Stimulated activated memory B cell treated with anti-CD40 and anti-IgM and Interleukin-4, amounts not matched to agents 10 μg/mL and 1 μg/mL and 100 μg/mL, for 72 hours (primary cell): Measurements from ENCODE around the gene RABGAP1.

ENCODE experiments used
- ATAC-seq: fragments of 150-1000 bp; cut with Tn5 transposase; 2 replicates; pipeline ENCODE4 v1.10.0; 2021
- H3K27ac Mint-ChIP-seq: one replicate; pipeline ENCODE4 v1.8.0; 2022; ENCODE audit warnings: mild to moderate bottlenecking, mixed read lengths
- H3K27me3 Mint-ChIP-seq: one replicate; pipeline ENCODE4 v1.8.0; 2022; ENCODE audit warnings: mixed read lengths
- H3K36me3 Mint-ChIP-seq: one replicate; pipeline ENCODE4 v1.8.0; 2022; ENCODE audit warnings: mixed read lengths
- H3K4me1 Mint-ChIP-seq: one replicate; pipeline ENCODE4 v1.8.0; 2022; ENCODE audit warnings: mixed read lengths
- H3K4me3 Mint-ChIP-seq: one replicate; pipeline ENCODE4 v1.8.0; 2022; ENCODE audit warnings: mild to moderate bottlenecking, moderate library complexity, mixed read lengths
- H3K9me3 Mint-ChIP-seq: one replicate; pipeline ENCODE4 v1.8.0; 2022; ENCODE audit warnings: mixed read lengths

The RABGAP1 gene

DNA sequence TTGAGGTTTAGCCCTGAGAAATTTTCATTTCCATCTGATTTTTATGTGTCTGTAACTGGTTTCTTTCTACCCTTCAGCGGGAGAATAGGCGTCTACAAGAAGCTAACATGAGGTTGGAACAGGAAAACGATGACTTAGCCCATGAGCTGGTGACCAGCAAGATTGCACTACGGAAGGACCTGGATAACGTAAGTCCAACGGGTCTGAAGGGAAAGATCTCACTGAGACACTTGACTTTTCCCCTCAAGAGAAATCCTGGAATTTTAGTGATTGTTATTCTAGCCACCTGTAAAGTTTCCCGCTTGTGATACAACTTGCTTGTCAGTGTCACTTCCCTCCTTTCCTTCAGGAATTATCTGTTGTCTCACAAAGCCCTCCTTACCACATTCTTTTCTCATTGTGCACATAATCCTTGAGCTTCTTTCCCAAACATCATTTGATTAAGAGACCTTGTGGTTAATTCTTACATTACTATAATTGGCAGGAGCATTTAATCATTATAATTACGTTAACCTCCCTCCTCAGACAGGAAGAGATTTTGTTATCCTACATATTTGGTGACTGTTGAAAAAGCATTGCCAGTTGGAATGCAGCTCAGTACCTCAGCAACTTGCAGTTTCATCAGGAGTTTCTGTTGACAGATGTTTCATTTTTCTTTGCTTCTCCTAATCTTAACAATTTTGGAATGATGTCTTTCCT is 149.5 kb downstream of the RABGAP1 start:
- Mint-ChIP-seq H3K27me3 (no peaks in the 10 kb centered on the region), H3K4me3 (peak overlapping the region; percentile 5), H3K4me1 (peaks cover 77% of the 10 kb centered on the region), H3K9me3 (no peaks in the 10 kb centered on the region), H3K36me3 (peaks cover 64% of the 10 kb centered on the region), H3K27ac (peak overlapping the region; percentile 53)
- ATAC-seq = no peak

DNA sequence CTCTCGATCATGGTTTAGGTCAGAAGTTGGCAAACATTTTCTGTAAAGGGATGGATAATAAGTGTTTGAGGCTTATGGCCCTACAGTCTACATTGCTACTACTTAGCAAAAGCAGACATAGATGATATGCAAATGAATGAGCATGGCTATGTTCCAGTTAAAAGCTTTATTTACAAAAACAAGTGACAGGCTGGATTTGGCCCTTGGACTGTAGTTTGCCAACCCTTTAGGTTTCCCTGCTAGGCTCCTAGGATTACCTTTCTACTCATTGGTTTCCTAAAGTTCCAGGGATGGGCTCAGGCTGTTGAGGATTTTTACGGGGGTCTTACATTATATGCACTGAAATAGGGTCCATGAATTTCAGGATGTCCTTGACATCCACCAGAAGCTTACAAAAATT is 150.1 kb downstream of the RABGAP1 start:
- Mint-ChIP-seq H3K36me3 (peaks cover 63% of the 10 kb centered on the region), H3K27me3 (no peaks in the 10 kb centered on the region), H3K9me3 (no peaks in the 10 kb centered on the region), H3K4me3 (peak overlapping the region; percentile 5), H3K27ac (peak overlapping the region; percentile 53), H3K4me1 (peaks cover 80% of the 10 kb centered on the region)
- no peak for ATAC-seq

DNA sequence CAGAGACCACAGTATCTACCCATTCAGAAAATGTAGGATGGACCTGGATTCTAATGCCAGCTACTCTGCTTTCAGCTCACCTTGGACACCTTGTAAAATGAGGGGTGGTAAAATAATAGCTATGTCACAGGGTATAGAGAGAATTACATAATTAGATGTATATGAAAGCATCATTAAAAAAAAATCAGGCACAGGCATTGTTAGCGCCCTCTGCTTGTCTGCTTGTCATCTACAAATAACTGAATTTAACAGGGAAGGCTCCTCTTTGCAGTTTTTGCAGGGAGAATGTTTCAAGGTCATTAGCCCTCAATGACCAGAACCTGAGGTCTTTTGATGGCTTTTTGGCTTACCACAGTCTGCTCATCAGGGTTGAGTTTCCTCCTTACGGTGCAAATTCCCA is 150.6 kb downstream of the RABGAP1 start:
- Mint-ChIP-seq H3K4me1 (peaks cover 81% of the 10 kb centered on the region), H3K9me3 (no peaks in the 10 kb centered on the region), H3K4me3 (no peak overlapping the region), H3K27me3 (no peaks in the 10 kb centered on the region), H3K36me3 (peaks cover 61% of the 10 kb centered on the region), H3K27ac (peak overlapping the region; percentile 53)
- no peak for ATAC-seq

DNA sequence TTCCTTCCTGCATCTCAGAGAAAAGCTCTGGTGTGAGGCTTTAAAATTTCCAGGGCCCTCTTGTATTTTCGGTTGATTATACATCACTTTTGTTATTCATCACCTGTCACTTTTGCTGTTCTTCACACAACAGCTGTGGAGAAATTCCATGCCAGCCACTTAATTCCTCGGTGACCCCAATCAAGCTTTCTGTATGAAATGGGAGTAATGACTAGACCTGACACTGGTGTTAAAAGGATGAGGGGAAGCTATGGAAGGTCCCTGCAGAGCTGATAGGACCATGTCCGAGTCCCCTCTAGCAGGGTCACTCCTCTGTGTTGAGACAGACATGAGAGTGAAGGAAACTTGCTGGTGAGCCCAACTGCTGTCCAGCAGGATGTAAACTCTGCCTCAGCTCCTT is 152.3 kb downstream of the RABGAP1 start:
- peak overlapping the region; percentile 53 for H3K27ac Mint-ChIP-seq
- no peaks in the 10 kb centered on the region for H3K9me3 Mint-ChIP-seq
- ATAC-seq = no peak
- peaks cover 62% of the 10 kb centered on the region for H3K36me3 Mint-ChIP-seq
- H3K27me3 Mint-ChIP-seq = no peaks in the 10 kb centered on the region
- H3K4me1 Mint-ChIP-seq = peaks cover 88% of the 10 kb centered on the region
- no peak overlapping the region for H3K4me3 Mint-ChIP-seq

DNA sequence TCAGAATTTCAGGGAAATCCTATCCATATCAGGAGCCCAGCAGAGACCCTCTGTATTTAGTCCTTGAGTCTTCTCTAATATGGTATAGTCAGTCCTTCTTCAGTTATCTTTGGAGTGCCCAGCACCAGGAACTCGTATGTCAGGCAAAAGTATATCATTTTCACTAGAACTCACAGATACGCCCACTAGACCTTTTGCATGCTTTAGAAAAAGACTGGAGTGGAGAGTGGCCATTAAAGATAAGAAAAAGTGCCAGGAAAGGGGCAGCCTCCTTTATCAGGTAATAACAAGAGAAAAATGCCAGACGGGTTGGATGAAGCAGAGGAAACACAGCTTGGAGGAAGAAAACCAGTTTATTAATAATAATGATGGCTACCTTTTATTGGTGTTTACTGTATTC is 156.2 kb downstream of the RABGAP1 start:
- Mint-ChIP-seq H3K36me3 (peaks cover 46% of the 10 kb centered on the region), H3K27ac (peak overlapping the region; percentile 53), H3K9me3 (no peaks in the 10 kb centered on the region), H3K27me3 (no peaks in the 10 kb centered on the region), H3K4me3 (no peak overlapping the region), H3K4me1 (peaks cover 49% of the 10 kb centered on the region)
- ATAC-seq = no peak

DNA sequence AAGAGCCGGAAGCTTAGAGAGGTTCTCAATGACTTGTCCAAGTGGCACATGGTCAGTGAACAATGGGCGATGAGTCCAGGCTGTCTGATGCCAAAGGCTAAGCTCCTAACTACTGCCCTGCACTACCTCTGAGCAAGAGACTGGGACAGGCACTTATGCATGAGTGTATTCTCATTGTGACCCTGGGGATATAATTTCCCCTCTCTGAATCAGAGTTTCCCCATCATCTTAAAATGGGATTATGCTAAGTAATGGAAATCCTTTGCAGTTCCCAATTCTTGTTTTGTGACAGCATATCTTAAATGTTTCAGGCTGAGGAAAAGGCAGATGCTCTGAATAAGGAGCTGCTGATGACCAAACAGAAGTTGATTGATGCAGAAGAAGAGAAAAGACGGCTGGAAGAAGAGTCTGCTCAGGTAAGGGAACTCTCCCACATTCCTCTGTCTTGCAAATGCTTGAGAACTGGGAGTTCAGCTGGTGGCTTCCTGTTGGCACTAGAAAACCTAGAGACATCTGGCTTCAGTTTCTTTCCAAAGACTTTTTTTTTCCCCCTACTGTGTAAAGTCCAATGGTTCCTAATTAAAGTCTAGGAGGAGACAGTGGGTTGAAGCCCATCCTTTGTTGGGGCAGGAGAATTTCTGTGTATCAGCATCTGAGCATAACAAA is 156.7 kb downstream of the RABGAP1 start:
- Mint-ChIP-seq H3K27ac (peak overlapping the region; percentile 53), H3K4me3 (no peak overlapping the region), H3K9me3 (no peaks in the 10 kb centered on the region), H3K4me1 (peaks cover 49% of the 10 kb centered on the region), H3K36me3 (peaks cover 46% of the 10 kb centered on the region), H3K27me3 (no peaks in the 10 kb centered on the region)
- ATAC-seq = no peak

DNA sequence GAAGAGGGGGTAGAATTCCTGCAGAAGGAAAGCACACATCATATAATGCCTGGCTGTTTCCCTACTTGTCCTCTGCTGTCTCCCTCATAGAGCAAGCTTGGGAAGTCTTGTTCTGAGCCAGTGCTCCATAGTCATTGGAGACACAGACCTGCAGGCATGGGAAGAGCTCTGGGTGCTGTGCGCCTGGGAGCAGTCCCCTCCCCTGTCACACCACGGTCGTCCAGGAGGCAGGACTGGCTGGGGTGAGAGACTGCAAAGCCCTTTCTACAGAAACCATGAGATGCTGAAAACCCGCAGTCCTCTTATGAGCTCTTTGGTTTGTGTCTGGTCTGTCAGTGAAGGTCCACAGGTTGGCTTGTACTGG is 157.3 kb downstream of the RABGAP1 start:
- no peaks in the 10 kb centered on the region for H3K9me3 Mint-ChIP-seq
- peak overlapping the region; percentile 53 for H3K27ac Mint-ChIP-seq
- H3K27me3 Mint-ChIP-seq = no peaks in the 10 kb centered on the region
- H3K4me1 Mint-ChIP-seq = peaks cover 47% of the 10 kb centered on the region
- H3K36me3 Mint-ChIP-seq = peaks cover 43% of the 10 kb centered on the region
- H3K4me3 Mint-ChIP-seq = peak overlapping the region; percentile 29
- ATAC-seq = no peak

DNA sequence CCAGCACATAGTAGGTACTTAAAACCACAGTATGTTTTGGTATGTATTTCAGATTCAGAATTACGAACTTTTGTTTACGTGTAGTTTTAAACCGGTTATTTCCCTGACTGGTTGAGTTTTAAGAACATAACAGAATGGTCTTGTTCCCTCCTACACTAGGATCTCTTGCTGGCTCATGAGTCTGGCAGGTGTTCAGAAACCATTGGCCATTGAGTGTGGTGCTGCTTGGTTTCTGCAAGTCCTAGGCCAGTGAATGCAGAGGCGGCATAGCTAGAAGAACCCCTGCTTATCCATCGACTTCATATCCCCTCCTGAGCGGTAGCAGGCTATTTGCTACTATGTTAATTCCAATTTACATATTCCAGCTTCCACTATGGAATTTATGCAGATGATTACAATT is 158.2 kb downstream of the RABGAP1 start:
- H3K4me3 Mint-ChIP-seq = no peak overlapping the region
- H3K4me1 Mint-ChIP-seq = peaks cover 37% of the 10 kb centered on the region
- peaks cover 33% of the 10 kb centered on the region for H3K36me3 Mint-ChIP-seq
- peak overlapping the region; percentile 53 for H3K27ac Mint-ChIP-seq
- H3K9me3 Mint-ChIP-seq = no peaks in the 10 kb centered on the region
- H3K27me3 Mint-ChIP-seq = no peaks in the 10 kb centered on the region
- no peak for ATAC-seq

DNA sequence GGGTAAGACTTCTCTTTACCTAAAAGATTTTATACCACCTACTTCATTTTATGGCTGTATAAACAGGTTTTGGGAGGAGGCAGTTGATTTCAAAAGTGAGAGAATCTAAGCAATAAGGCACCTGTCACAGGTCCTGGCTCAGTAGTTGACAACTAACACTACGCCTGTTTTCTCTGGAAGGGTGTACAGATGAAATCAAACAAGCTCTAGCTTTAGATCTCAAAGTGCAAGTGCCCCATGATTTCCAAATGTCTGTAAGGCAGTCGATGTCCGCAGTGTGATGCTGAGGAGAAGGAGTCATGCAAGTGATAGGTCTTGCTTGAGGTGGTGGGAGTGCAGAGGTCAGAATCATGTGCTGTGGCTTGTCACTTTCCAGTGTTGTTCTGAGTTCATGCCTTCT is 158.7 kb downstream of the RABGAP1 start:
- no peak overlapping the region for H3K27ac Mint-ChIP-seq
- H3K36me3 Mint-ChIP-seq = peaks cover 30% of the 10 kb centered on the region
- peaks cover 33% of the 10 kb centered on the region for H3K4me1 Mint-ChIP-seq
- no peaks in the 10 kb centered on the region for H3K9me3 Mint-ChIP-seq
- ATAC-seq = no peak
- no peak overlapping the region for H3K4me3 Mint-ChIP-seq
- no peaks in the 10 kb centered on the region for H3K27me3 Mint-ChIP-seq

DNA sequence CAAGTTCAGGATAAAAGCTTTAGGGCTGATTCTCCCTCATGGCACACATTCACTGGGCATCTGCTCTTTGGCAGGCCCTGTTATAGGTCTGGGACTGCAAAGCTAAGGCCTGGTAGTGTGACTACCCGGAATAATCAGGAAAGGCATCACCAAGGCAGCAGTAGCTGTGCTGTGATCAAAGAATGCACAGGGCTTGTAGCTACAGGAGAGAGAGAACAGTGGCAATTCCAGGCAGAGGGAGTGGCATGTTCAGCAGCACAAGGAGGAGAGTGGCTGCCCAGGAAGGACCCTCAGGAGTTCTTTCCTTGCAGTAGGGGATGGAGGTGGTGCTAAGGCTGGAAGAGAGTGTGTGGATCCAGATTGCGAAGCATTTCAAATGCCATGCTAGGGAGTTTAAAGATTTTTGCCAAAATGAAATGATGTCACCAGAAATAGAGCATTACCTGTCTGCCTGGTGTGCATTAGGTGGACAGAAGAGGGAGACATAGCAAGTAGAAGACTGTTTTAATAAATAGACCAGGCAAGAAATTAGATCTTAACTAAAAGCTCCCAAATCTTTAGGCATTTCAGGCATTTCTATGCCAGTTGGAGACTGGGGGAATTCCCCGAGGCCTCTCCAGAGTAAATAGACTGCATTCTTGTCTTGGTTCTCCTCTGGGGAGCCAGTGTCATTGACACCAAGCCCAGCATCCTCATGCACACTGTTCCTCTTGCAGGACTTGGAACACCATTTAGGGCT is 161.7 kb downstream of the RABGAP1 start:
- Mint-ChIP-seq H3K27ac (peak overlapping the region; percentile 75), H3K4me3 (no peak overlapping the region), H3K27me3 (no peaks in the 10 kb centered on the region), H3K4me1 (peaks cover 8% of the 10 kb centered on the region), H3K36me3 (peaks cover 39% of the 10 kb centered on the region), H3K9me3 (no peaks in the 10 kb centered on the region)
- no peak for ATAC-seq

DNA sequence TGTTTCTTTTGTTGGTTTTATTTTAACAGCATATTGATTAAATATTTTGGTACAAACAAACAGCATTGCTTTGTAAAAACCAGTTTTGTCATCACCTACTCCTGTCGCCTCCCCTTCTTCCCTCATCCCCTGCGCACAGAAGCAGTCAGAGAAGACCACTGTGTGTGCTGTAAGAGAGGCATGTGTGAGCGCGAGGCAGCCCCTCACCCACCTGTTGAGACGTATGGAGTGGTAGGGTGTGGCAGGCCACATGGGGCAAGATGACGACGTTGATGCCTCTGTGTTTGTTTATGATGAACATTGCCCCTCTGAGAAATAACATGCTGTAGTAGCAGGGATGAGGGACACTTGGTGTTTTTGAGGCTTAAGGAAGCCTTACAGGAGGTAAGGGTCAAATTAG is 164.0 kb downstream of the RABGAP1 start:
- H3K27ac Mint-ChIP-seq = peak overlapping the region; percentile 8
- H3K4me1 Mint-ChIP-seq = peaks cover 8% of the 10 kb centered on the region
- no peaks in the 10 kb centered on the region for H3K27me3 Mint-ChIP-seq
- ATAC-seq = no peak
- no peak overlapping the region for H3K4me3 Mint-ChIP-seq
- no peaks in the 10 kb centered on the region for H3K9me3 Mint-ChIP-seq
- peaks cover 39% of the 10 kb centered on the region for H3K36me3 Mint-ChIP-seq

DNA sequence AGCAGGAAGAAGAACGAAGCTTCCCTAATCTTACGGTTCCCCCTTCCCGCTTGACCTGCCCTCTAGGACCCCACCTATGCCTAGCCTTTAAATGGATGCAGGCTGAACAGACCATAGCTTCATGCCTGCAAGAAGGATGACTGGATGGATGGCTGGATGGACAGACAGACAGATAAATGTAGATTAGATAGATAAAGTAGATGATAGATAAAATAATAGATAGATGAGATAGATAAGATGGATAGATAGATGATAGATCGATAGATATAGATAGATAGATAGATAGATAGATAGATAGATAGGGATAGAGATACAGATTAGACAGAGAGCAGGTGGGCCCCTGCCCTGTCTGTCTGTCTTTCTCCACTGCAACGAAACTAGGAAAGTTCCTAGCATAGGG is 164.7 kb downstream of the RABGAP1 start:
- Mint-ChIP-seq H3K27ac (peak overlapping the region; percentile 8), H3K36me3 (peaks cover 39% of the 10 kb centered on the region), H3K4me3 (no peak overlapping the region), H3K9me3 (no peaks in the 10 kb centered on the region), H3K27me3 (no peaks in the 10 kb centered on the region), H3K4me1 (peaks cover 8% of the 10 kb centered on the region)
- ATAC-seq = no peak

DNA sequence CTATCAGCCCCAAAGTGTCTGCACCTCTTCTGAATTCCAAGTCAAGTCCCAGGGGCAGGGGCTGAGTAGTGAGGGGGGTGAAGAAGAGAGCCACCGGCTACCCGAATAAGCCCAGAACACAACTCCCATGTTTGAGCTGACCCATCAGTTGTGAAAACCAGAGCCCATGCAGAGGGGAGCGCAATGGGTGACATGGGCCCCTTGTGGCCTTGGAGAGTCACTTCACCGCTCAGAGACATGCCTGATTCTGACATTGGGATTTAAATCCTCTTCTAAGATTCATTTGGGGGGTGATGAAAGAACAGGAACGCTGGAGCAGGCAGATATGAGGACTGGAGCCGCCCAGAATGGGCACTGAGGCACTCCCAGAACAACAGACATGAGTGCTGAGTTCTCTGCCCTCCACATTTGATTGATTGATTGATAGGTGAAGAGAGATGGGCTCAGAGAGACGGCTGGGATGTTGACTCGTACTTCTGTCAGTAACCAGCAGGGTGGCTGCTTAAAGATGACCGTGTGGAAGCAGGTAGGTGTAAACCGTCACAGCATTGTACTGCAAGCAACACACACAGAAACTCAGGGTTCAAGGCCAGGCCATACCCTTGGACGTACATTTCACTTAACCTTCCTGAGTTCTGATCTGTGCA is 166.9 kb downstream of the RABGAP1 start:
- peaks cover 22% of the 10 kb centered on the region for H3K36me3 Mint-ChIP-seq
- ATAC-seq = peak; percentile 28
- no peaks in the 10 kb centered on the region for H3K27me3 Mint-ChIP-seq
- no peaks in the 10 kb centered on the region for H3K9me3 Mint-ChIP-seq
- peak overlapping the region; percentile 9 for H3K27ac Mint-ChIP-seq
- H3K4me1 Mint-ChIP-seq = peaks cover 8% of the 10 kb centered on the region
- no peak overlapping the region for H3K4me3 Mint-ChIP-seq

DNA sequence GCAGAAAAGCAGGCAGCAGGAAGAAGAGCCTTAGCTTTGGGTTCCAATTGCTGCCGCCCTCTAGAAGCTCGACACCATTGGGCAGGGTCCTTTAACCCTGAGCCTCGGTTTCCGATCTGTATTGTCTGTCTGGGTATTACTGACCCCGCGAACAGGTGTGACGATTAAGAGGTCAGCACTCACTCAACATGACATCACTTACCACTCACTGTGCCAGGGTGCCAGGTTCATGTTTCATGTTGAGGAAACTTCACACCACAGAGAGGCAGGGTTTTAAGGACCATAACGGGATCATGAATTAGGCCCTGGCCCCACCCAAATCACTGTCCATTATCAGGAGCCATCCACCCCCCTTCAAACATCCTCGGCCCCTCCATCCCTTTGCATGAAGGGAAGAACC is 168.2 kb downstream of the RABGAP1 start:
- Mint-ChIP-seq H3K27ac (no peak overlapping the region), H3K4me3 (no peak overlapping the region), H3K9me3 (no peaks in the 10 kb centered on the region), H3K27me3 (no peaks in the 10 kb centered on the region), H3K36me3 (peaks cover 30% of the 10 kb centered on the region), H3K4me1 (peaks cover 14% of the 10 kb centered on the region)
- no peak for ATAC-seq

DNA sequence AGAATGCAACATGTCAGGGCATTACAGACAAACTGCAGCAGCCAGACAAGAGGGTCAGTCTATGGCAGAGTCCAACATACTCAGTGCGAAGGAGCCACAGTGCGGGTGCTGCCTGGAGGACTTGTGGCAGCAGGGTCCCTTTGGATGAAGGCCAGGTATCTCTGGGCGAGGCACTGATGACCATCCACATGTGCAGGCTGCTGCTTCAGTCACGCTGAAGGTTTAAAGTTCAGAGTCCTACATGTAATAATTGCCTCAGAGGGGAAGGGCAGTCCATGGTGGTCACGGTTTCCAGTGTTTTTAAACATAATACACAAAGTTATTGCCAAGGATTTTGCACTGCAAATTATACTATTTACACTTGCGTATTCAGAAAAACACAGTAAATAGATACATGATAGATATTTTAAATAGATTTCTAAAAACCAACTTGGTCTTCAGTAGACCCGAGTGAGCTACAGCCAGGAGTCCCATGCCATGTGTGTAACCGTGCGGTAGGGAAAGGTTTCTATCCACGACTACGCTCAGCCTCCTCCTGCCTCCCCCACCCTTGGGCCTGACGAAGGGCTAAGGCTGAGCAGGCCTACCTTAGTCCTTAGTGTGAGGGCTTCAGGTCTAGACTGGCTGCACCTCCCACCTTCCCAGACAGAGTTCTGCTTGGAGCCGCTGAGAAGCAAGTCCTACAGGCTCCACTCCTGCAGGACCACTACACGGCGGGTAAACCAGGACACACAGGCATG is 168.9 kb downstream of the RABGAP1 start:
- Mint-ChIP-seq H3K9me3 (no peaks in the 10 kb centered on the region), H3K27me3 (no peaks in the 10 kb centered on the region), H3K4me3 (no peak overlapping the region), H3K36me3 (peaks cover 37% of the 10 kb centered on the region), H3K4me1 (peaks cover 15% of the 10 kb centered on the region), H3K27ac (no peak overlapping the region)
- ATAC-seq = no peak
